K562 (cell line): ENCODE results near the gene KCND3. TPM values are rescaled to one million over a fixed set of nuclear protein-coding genes. Genes with fewer than 3 reads are reported as not detected.

ENCODE experiments used
- ATAC-seq: fragments of 200-7000 bp; cut with Tn5 transposase; 3 replicates; pipeline ENCODE4 v1.9.1; 2020; ENCODE audit warnings: moderate library complexity
- BruUV-seq: library from RNA; stranded (reverse); fragments of 400-500 nt; replicated peaks from 2 replicates; lab custom pipeline; 2021; lab: Mats Ljungman, UMichigan
- CTCF ChIA-PET: fragments of 300-600 bp; formaldehyde crosslinking; extraction: SDS; loops from one replicate; lab custom pipeline; 2021; ENCODE audit warnings: low intra/inter-chr PET ratio; lab: Yijun Ruan, JAX
- POLR2A ChIA-PET: fragments of 300-600, 350-650 bp; sonication (Branson Sonifier 250); formaldehyde crosslinking; extraction: SDS; loops from one replicate; lab custom pipeline; 2021; ENCODE audit warnings: antibody characterized with exemption, inconsistent platforms; lab: Yijun Ruan, JAX
- DNase-seq, 4 experiments: peaks; one replicate each; pipeline versions ENCODE4 v3.0.0 to v3.0.0-alpha.2; 2011 to 2018; ENCODE audit warnings: low spot score in 3 of 4, mixed read lengths in 3 of 4; ENCODE audit errors: extremely low read depth in 1 of 4
- FAIRE-seq: peaks from 2 replicates; lab custom pipeline; 2011; peaks lifted over from hg19 to GRCh38; lab: Jason Lieb, UNC
- H2AFZ ChIP-seq: 2 replicates; pipeline ENCODE4 v1.6.0; 2011; ENCODE audit warnings: low read depth, low read length, control low read depth, inconsistent platforms
- H3K27ac ChIP-seq: fragments of 200-600 bp; 3 replicates; pipeline ENCODE4 v1.8.0; 2011; ENCODE audit warnings: low read depth, mild to moderate bottlenecking, control low read depth, inconsistent platforms, low read length, moderate library complexity, mixed read lengths; ENCODE audit errors: extremely low read depth
- H3K27me3 ChIP-seq, 2 experiments: fragments of 300-600 bp in 1 of 2; 2 replicates in 1 of 2; 3 replicates in 1 of 2; pipeline versions ENCODE4 v1.6.0 to v1.8.0; 2011; ENCODE audit warnings: inconsistent platforms in 2 of 2, low read length in 2 of 2, mild to moderate bottlenecking in 1 of 2, mixed read lengths in 1 of 2, moderate library complexity in 1 of 2; ENCODE audit not compliant: control insufficient read depth in 2 of 2, insufficient read depth in 2 of 2
- H3K36me3 ChIP-seq: fragments of 300-600 bp; 3 replicates; pipeline ENCODE4 v1.8.0; 2011; ENCODE audit warnings: mild to moderate bottlenecking, low read length, inconsistent platforms; ENCODE audit not compliant: control insufficient read depth, insufficient read depth
- H3K4me1 ChIP-seq, 2 experiments: fragments of 200-600 bp in 1 of 2; replicated peaks in 1 of 2; 2 replicates in 1 of 2; 3 replicates in 1 of 2; pipeline versions ENCODE4 v1.5.1 to v1.8.0; 2011; ENCODE audit warnings: inconsistent platforms in 2 of 2, low read length in 2 of 2, mild to moderate bottlenecking in 1 of 2, mixed read lengths in 1 of 2, moderate library complexity in 1 of 2; ENCODE audit not compliant: control insufficient read depth in 2 of 2, insufficient read depth in 2 of 2
- H3K4me2 ChIP-seq: 2 replicates; pipeline ENCODE4 v1.6.1; 2011; ENCODE audit warnings: low read length, control low read depth, inconsistent platforms, mixed read lengths; ENCODE audit not compliant: insufficient read depth
- H3K4me3 ChIP-seq: fragments of 200-600 bp; sonication (generic), shearing (Covaris generic); 2 replicates; pipeline ENCODE4 v1.5.1; 2016; ENCODE audit warnings: control low read depth, inconsistent platforms
- H3K79me2 ChIP-seq: fragments of 200-600 bp; 3 replicates; pipeline ENCODE4 v1.8.0; 2011; ENCODE audit warnings: low read length, inconsistent platforms; ENCODE audit not compliant: control insufficient read depth, insufficient read depth
- H3K9ac ChIP-seq, 2 experiments: 2 replicates each; pipeline versions ENCODE4 v1.6.0 to v1.6.1; 2011; ENCODE audit warnings: low read depth in 2 of 2, low read length in 2 of 2, control low read depth in 1 of 2, inconsistent platforms in 1 of 2, mild to moderate bottlenecking in 1 of 2, mixed read lengths in 1 of 2; ENCODE audit not compliant: insufficient read depth in 1 of 2
- H3K9me1 ChIP-seq: one replicate; pipeline ENCODE4 v1.6.0; 2011; ENCODE audit warnings: inconsistent platforms, mild to moderate bottlenecking, low read length, moderate library complexity; ENCODE audit not compliant: control insufficient read depth, insufficient read depth
- H3K9me3 ChIP-seq: replicated peaks from 2 replicates; pipeline ENCODE4 v1.5.1; 2011; ENCODE audit warnings: low read depth, low read length, inconsistent platforms; ENCODE audit not compliant: control insufficient read depth, insufficient read depth
- H4K20me1 ChIP-seq: replicated peaks from 2 replicates; pipeline ENCODE4 v1.6.1; 2011; ENCODE audit warnings: low read length, inconsistent platforms, mixed read lengths; ENCODE audit not compliant: control insufficient read depth, insufficient read depth
- ARID1B ChIP-seq: fragments of 450-650 bp; IDR thresholded peaks from 2 replicates; pipeline ENCODE4 v1.6.1; 2016; ENCODE audit warnings: antibody characterized with exemption, mild to moderate bottlenecking, inconsistent platforms
- ARNT ChIP-seq, 2 experiments: fragments of 450-650 bp; IDR thresholded peaks; 2 replicates each; pipeline ENCODE4 v1.6.1; 2016; ENCODE audit warnings: mild to moderate bottlenecking in 1 of 2
- BCOR ChIP-seq: fragments of 450-650 bp; IDR thresholded peaks from 2 replicates; pipeline ENCODE4 v1.6.1; 2016
- CTBP1 ChIP-seq: fragments of 450-650 bp; IDR thresholded peaks from 2 replicates; pipeline ENCODE4 v1.6.1; 2016; ENCODE audit warnings: borderline replicate concordance
- EP400 ChIP-seq: fragments of 450-650 bp; IDR thresholded peaks from 2 replicates; pipeline ENCODE4 v1.6.1; 2017; ENCODE audit warnings: antibody characterized with exemption, mild to moderate bottlenecking, moderate library complexity
- HNRNPLL ChIP-seq: fragments of 200-400 bp; formaldehyde crosslinking; IDR thresholded peaks from 2 replicates; pipeline ENCODE4 v1.6.1; 2017; ENCODE audit warnings: low read length, low read depth, mild to moderate bottlenecking; ENCODE audit not compliant: poor library complexity, severe bottlenecking
- KDM4B ChIP-seq, 2 experiments: fragments of 450-650 bp in 1 of 2; sonication (generic) in 1 of 2; IDR thresholded peaks; 2 replicates each; pipeline ENCODE4 v1.6.1; 2016 to 2017; ENCODE audit warnings: borderline replicate concordance in 2 of 2, antibody characterized with exemption in 1 of 2, low read depth in 1 of 2, mild to moderate bottlenecking in 1 of 2
- KLF13 ChIP-seq: fragments of 450-650 bp; IDR thresholded peaks from 2 replicates; pipeline ENCODE4 v1.6.1; 2016; ENCODE audit warnings: missing genetic modification characterization, low read depth, mild to moderate bottlenecking, missing compliant biosample characterization, moderate library complexity, borderline replicate concordance
- MECOM ChIP-seq: fragments of 250-450 bp; sonication (Bioruptor Pico); IDR thresholded peaks from 2 replicates; pipeline ENCODE4 v1.8.0; 2022; ENCODE audit warnings: inconsistent platforms
- SMAD1 ChIP-seq: fragments of 150-350 bp; IDR thresholded peaks from 2 replicates; pipeline ENCODE4 v1.6.1; 2014; ENCODE audit warnings: low read length, low read depth; ENCODE audit not compliant: partially characterized antibody
- SRSF9 ChIP-seq: fragments of 200-400 bp; formaldehyde crosslinking; IDR thresholded peaks from 2 replicates; pipeline ENCODE4 v1.6.1; 2017; ENCODE audit warnings: low read depth, low read length, borderline replicate concordance
- TCF7 ChIP-seq: sonication (generic); IDR thresholded peaks from 2 replicates; pipeline ENCODE4 v1.6.1; 2016; ENCODE audit warnings: antibody characterized with exemption, borderline replicate concordance
- TOE1 ChIP-seq, 2 experiments: fragments of 450-650 bp in 1 of 2; sonication (generic) in 1 of 2; formaldehyde crosslinking in 1 of 2; IDR thresholded peaks; 2 replicates each; pipeline versions ENCODE4 v1.7.1 to v1.8.0; 2016 to 2022; ENCODE audit warnings: borderline replicate concordance in 2 of 2, mild to moderate bottlenecking in 2 of 2, antibody characterized with exemption in 1 of 2, inconsistent platforms in 1 of 2, low read depth in 1 of 2, missing genetic modification reagents in 1 of 2, moderate library complexity in 1 of 2
- ZC3H8 ChIP-seq: fragments of 450-650 bp; IDR thresholded peaks from 2 replicates; pipeline ENCODE4 v1.6.1; 2017
- ZNF217 ChIP-seq: sonication (generic); formaldehyde crosslinking; IDR thresholded peaks from 2 replicates; pipeline ENCODE4 v1.8.0; 2022; ENCODE audit warnings: mild to moderate bottlenecking, missing genetic modification reagents
- ZNF274 ChIP-seq: IDR thresholded peaks from 2 replicates; pipeline ENCODE4 v1.6.1; 2011; ENCODE audit warnings: low read depth, mild to moderate bottlenecking, low read length, moderate library complexity, borderline replicate concordance
- ZNF668 ChIP-seq: fragments of 250-450 bp; sonication (Bioruptor Pico); IDR thresholded peaks from 2 replicates; pipeline ENCODE4 v1.8.0; 2022; ENCODE audit warnings: mild to moderate bottlenecking, inconsistent platforms
- WGBS: fragments of 100-300 bp; shearing (Covaris generic); methylation state at CpG from one replicate; pipeline ENCODE4 v1.1.6; 2016; ENCODE audit warnings: low coverage, mixed read lengths; ENCODE audit not compliant: insufficient coverage; ENCODE audit errors: missing lambda C conversion rate; 5-methylcytosine and 5-hydroxymethylcytosine counted together
- in situ Hi-C: fragments of 300-500 bp; cut with MboI; formaldehyde crosslinking; loops from 4 replicates; pipeline ENCODE4 v1.15.0; 2018; ENCODE audit warnings: inconsistent platforms, mixed read lengths
- intact Hi-C: fragments of 100-400 bp; cut with micrococcal nuclease; formaldehyde crosslinking; loops from 2 replicates; pipeline ENCODE4 v1.14.2; 2022
- polyA plus RNA-seq, 8 experiments: library from polyadenylated mRNA; depleted of rRNA in 4 of 8; stranded (reverse) in 5 of 8; unstranded in 3 of 8; fragments of >200 nt; fragmentation: Nextera tagmentation in 2 of 8; fragmentation: Illumina TruSeq in 1 of 8; extraction: Ambion mirVana in 2 of 8; extraction: Trizol in 1 of 8; gene quantifications; 2 replicates each; pipeline versions ENCODE4 v1.2.1 to v1.2.3, GENCODE V29; 2011 to 2014; ENCODE audit warnings: inconsistent platforms in 1 of 8, missing spikeins in 1 of 8
- total RNA-seq, 7 experiments: library from RNA; depleted of rRNA in 6 of 7; stranded (reverse); fragments of >200 nt in 6 of 7; fragmentation: Illumina TruSeq in 2 of 7; extraction: Trizol in 2 of 7; gene quantifications; 2 replicates each; pipeline versions ENCODE4 v1.2.1 to v1.2.3, GENCODE V29; 2011 to 2021; ENCODE audit warnings: low replicate concordance in 1 of 7
- TF ChIP-seq, protein P1 (sequence below): fragments of 450-650 bp; IDR thresholded peaks from 2 replicates; pipeline ENCODE4 v1.6.1; 2017; ENCODE audit warnings: antibody characterized with exemption
- TF ChIP-seq, protein P2 (sequence below): sonication (generic); formaldehyde crosslinking; IDR thresholded peaks from 2 replicates; pipeline ENCODE4 v1.8.0; 2022; ENCODE audit warnings: missing genetic modification reagents, mild to moderate bottlenecking, borderline replicate concordance

Gene KCND3
- total and polyA plus RNA-seq, 9 of the 15 experiments (the other 6 are each of a cell fraction or from before 2014, with no cell fraction given): not detected

DNA sequence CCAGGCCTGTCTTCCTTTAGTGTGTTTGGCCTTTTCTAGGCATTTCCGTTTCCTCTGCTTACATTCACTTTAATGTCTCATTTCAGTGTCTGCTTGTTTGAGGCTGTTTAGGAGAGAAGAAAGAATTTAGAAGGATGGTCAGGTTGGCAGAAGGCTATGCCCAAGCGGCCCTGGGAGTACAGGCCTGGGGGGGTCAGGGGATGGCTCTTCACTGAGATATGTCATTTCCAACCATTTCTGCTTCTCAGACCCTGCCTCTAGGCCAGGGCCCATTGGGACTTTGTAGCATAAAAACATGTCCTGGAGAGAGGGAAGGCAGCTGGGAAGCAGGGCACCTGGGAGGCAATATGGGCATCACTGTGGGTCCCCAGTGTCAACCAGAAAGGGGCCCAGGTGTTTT is 147.7 kb downstream of the KCND3 start:
- H3K36me3 ChIP-seq: no peaks in the 10 kb centered on the region
- no peak overlapping the region for H3K4me3 ChIP-seq
- in situ Hi-C loops (no loop called here), intact Hi-C loops (no loop called here)
- H4K20me1 ChIP-seq: no peaks in the 10 kb centered on the region; the same call in 1 of the 2 replicates
- ChIA-PET CTCF (no interaction called here), POLR2A (no interaction called here)
- no peaks in the 10 kb centered on the region for H3K9me3 ChIP-seq
- H3K4me2 ChIP-seq: no peak overlapping the region
- peaks cover 8 to 9% of the 10 kb centered on the region in 2 experiments; a peak in 4 of 5 replicates for H3K27me3 ChIP-seq
- no peaks in the 10 kb centered on the region for H3K4me1 ChIP-seq
- DNase-seq (no peak), ATAC-seq (no peak), FAIRE-seq (no peak)
- no peak overlapping the region for H3K9ac ChIP-seq
- WGBS: 0% methylated on average over 2 of the region's 2 CpGs
- no peaks in the 10 kb centered on the region for H3K9me1 ChIP-seq
- no peaks in the 10 kb centered on the region for H3K79me2 ChIP-seq
- H2AFZ ChIP-seq: no peak overlapping the region
- no peak for TF ChIP-seq BCOR
- TF ChIP-seq KDM4B (IDR thresholded peaks at IDR 0.05; ENCODE audit: borderline replicate concordance in 2 of 2, low read depth in 1 of 2): no peak
- TF ChIP-seq, protein P1, sequence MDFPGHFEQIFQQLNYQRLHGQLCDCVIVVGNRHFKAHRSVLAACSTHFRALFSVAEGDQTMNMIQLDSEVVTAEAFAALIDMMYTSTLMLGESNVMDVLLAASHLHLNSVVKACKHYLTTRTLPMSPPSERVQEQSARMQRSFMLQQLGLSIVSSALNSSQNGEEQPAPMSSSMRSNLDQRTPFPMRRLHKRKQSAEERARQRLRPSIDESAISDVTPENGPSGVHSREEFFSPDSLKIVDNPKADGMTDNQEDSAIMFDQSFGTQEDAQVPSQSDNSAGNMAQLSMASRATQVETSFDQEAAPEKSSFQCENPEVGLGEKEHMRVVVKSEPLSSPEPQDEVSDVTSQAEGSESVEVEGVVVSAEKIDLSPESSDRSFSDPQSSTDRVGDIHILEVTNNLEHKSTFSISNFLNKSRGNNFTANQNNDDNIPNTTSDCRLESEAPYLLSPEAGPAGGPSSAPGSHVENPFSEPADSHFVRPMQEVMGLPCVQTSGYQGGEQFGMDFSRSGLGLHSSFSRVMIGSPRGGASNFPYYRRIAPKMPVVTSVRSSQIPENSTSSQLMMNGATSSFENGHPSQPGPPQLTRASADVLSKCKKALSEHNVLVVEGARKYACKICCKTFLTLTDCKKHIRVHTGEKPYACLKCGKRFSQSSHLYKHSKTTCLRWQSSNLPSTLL: no peak
- TF ChIP-seq SRSF9: no peak
- TF ChIP-seq KLF13: no peak
- no peak for TF ChIP-seq HNRNPLL
- no peak for TF ChIP-seq ZNF668 (CRISPR knock-in tag)
- no peak for TF ChIP-seq SMAD1
- TF ChIP-seq CTBP1: no peak
- no peak for TF ChIP-seq ARNT (IDR thresholded peaks at IDR 0.05)
- TF ChIP-seq, protein P2, sequence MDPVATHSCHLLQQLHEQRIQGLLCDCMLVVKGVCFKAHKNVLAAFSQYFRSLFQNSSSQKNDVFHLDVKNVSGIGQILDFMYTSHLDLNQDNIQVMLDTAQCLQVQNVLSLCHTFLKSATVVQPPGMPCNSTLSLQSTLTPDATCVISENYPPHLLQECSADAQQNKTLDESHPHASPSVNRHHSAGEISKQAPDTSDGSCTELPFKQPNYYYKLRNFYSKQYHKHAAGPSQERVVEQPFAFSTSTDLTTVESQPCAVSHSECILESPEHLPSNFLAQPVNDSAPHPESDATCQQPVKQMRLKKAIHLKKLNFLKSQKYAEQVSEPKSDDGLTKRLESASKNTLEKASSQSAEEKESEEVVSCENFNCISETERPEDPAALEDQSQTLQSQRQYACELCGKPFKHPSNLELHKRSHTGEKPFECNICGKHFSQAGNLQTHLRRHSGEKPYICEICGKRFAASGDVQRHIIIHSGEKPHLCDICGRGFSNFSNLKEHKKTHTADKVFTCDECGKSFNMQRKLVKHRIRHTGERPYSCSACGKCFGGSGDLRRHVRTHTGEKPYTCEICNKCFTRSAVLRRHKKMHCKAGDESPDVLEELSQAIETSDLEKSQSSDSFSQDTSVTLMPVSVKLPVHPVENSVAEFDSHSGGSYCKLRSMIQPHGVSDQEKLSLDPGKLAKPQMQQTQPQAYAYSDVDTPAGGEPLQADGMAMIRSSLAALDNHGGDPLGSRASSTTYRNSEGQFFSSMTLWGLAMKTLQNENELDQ: no peak
- TF ChIP-seq MECOM: no peak
- no peak for TF ChIP-seq EP400
- no peak for TF ChIP-seq ZNF217 (CRISPR knock-in tag)
- no peak for TF ChIP-seq ZNF274
- TF ChIP-seq TOE1 (IDR thresholded peaks at IDR 0.05; ENCODE audit: borderline replicate concordance): no peak
- no peak for TF ChIP-seq TOE1 (CRISPR knock-in tag; IDR thresholded peaks at IDR 0.05; ENCODE audit: borderline replicate concordance, low read depth)
- no peak for TF ChIP-seq ZC3H8
- TF ChIP-seq ARID1B: no peak
- TF ChIP-seq TCF7: no peak
- no peak overlapping the region for H3K27ac ChIP-seq
- BruUV-seq: no TSS peak
